Measurements from ENCODE around the gene GPNMB.
"Not testable (repeated sequence)": the region's sequence is repeated elsewhere in the genome, so short reads cannot be mapped to it uniquely, and the experiment has no call there.

The GPNMB gene

DNA sequence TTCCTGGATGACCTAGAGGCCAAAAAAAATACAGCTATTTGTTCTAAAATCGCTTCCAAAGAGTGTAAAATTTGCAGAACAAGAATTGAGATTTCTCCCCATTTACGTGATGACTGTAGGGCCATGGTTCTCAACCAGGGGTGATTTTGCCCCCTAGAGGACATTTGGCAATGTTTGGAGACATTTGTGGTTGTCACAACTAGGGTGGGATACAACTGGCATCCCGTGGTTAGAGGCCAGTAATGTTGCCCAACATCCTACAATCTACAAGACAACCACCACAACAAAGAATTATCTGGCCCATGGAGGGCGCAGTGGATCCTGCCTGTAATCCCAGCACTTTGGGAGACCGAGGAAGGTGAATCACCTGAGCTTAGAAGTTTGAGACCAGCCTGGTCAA lies 29.8 kb downstream of the GPNMB start:
- no peak for DNase-seq

DNA sequence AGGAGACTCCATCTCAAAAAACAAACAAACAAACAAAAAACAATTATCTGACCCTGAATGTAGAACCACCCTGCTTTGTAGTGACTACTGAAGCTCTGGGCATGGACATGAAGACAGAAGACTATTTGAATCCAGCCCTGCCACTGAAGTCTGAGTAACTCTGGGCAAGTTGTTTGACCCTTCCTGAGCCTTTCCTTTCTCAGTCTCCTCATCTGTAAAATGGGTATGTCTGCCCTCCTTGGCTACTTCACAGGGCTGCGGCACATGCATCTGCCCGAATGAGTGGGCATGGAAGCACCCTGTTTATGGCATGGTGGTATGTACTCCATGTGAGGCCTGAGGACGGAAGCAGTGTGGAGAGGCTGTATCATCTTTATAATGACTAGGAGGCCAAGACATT lies 30.4 kb downstream of the GPNMB start:
- no peak for DNase-seq

DNA sequence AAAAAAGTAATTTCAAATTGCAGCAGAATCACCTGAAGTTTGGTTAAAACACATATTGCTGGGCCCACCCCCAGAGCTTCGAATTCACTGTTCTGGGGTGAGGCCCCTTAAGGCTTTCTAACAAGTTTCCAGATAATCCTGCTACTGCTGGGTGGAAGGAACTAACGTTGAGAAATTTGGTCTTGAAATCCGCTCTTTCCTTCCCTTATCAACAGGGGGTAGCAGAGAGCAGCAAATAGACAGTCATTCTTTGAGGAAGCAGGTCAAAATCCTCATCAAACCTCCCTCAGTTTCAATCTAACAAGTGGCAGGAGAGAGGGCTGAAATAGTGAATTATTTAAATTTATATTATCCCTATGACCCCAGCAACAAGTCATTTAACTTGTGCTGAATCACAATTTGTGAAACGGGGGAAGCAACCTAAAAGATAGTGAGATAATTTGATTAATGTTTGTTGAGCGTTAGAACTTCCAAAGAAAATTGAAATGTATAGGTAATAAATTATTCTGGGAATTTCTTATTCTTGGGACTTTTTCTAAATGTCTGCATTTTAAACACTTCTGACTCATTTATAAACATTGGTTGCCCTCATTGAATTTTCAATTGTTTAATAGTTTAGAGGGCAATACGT lies 30.9 kb downstream of the GPNMB start:
- peak; percentile 68 for DNase-seq

DNA sequence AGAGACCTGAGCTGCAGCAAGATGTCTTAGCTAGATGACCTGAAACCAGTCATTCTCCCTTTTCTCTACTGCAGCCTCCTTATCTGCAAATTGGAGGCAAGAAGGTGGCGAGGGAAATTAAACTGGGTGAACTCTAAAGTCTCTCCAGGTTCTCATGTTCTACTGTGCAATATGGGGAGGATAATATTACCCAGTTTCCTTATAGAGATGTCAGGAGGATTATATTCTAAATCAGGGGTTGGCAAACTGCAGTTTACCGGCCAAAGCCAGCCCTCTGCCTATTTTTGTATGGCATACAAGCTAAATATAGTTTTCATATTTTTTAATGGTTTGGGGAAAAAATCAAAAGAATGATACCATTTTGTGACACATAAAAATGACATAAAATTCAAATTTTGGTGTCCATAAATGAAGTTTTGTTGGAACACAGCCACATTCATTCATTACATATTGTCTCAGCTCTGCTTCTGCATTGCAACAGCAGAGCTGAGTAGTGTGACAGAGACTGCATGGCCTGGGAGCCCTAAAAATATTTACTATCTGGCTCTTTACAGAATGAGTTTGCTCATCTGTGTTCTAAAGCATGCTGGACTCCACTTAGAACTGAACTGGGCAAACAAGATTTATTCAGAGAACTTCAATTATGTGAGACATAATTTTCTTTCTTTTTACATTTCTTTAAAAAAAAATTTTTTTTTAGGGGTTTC lies 33.4 kb downstream of the GPNMB start:
- DNase-seq: no peak

DNA sequence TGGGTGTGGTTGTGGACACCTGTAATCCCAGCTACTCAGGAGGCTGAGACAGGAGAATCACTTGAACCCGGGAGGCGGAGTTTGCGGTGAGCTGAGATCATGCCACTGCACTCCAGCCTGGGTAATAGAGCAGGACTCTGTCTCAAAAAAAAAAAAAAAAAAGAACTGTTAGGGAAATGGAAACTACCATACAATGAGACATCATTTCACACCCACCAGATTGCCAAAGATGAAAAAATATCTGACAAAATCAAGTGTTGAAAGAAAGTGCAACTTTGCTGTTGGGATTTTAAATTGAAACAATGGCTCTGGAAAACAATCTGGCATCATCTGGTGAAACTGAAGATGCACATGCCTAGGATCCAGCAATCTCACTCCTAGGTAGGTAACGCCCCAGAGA lies 36.5 kb downstream of the GPNMB start:
- DNase-seq: no peak

DNA sequence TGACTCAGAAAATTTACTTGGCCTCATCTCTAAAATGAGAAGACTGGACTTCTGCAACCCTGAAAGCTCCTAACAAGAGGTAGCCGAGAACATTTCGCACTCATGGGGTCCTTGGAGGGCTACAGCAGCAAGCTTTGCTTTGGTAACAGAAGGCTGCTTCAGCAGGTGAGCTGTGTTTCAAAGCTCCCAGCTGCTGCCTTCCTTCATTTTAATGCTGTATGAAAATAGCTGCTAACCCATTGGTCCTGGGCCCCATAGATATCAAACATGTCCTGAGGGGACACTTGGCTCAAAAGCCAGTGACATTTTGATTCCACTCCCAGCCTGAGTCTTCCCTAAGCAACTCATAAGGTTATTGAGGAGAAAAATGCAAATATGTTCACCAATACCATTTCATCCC lies 38.3 kb downstream of the GPNMB start:
- no peak for DNase-seq

DNA sequence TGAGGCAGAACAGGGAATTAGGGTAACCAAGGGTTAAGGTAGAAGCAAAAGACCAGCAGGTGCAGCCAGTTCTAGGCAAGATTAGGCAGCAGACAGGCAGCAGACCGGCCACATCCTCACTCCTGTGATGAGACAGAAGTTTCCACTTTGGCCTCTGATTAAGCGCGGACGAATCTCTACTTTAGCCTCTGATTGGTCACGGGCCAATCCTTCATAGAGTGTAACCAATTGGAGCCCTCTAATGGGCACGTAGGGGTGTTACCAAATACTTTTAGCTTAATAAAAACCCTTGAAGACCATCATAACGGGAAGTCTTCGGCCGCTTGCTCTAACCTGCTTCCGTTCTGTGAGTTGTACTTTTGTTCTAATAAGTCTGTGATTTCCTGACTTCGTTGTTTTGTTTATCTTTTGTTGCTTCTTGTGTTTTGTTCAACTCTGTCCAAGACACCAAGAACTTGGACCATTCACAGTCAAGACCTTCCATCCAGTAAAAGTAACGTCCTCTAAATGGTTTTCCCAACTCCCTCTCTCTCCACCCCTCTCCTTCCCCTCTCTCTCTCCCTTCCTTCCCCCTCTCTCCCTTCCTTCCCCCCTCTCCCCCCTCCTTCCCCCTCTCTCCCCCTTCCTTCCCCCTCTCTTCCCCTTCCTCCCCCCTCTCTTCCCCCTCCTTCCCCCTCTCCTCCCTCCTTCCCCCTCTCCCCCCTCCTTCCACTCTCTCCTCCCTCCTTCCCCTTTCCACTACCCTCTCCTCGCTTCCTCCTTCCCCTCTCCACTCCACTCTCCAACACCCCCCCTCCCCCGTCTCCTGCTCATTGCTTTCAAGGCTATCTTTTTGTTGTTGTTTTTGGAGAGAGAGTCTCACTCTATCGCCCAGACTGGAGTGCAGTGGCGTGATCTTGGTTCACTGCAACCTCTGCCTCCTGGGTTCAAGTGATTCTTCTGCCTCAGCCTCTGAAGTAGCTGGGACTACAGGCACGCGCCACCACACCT lies 39.4 kb downstream of the GPNMB start:
- DNase-seq: no peak

DNA sequence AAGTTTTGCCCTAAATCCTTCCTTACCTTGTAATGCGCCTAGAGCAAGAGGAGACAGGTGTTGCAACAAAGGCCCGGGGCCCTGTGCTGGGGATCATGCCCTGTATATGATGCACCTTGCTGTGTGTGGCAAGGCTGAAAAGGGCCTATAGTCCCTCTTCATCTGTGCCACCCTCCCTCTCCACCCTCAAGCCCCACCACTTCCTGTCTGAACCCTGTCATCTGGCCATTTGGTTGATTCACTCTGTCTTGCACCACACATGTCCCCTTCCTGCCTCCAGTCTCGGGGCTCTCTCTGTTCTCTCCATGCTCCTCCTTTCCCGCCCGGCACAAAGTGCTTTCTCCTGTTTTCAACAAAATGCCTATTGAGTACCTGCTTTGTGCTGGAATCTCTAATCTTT lies 41.0 kb downstream of the GPNMB start:
- DNase-seq: no peak

DNA sequence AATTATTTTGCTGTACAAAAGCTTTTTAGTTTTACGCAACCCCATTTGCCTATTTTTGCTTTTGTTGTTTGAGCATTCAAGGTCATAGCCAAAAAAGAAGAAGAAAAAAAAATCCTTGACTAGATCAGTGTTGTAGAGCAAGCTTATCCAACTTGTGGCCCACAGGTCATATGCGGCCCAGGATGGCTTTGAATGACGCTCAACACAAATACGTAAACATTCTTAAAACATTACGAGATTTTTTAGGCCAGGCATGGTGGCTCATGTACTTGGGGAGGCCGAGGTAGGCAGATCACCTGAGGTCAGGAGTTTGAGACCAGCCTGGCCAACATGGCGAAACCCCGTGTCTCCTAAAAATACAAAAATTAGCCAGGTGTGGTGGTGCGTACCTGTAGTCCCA lies 44.4 kb downstream of the GPNMB start:
- DNase-seq: no peak

DNA sequence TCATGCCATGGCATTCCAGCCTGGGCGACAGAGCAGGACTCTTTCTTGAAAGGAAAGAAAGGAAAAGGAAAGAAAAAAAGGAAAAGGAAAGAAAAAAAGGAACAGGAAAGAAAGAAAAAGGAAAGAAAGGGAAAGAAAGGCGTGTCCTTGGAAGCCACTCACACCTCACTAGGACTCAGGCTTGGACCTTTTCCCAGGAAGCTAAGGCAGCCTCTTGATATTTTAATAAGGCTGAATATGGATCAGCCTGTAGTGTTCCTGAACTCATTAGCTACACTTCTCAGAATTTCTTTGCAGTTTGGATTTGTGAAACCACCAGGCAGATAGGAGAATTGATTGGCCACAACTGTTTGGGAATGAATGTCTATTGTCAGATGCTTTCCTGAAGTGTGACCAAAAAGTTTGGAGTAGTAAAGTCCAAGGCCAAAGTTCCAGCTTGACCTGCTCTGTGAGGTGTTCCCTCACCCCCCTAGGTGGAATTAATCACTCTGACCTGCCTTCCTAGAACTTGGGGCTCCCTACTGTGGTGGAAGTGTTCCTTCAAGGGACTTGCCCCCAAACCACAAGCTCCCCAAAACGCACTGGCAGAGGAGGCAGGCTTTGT lies 45.5 kb downstream of the GPNMB start:
- DNase-seq: no peak

DNA sequence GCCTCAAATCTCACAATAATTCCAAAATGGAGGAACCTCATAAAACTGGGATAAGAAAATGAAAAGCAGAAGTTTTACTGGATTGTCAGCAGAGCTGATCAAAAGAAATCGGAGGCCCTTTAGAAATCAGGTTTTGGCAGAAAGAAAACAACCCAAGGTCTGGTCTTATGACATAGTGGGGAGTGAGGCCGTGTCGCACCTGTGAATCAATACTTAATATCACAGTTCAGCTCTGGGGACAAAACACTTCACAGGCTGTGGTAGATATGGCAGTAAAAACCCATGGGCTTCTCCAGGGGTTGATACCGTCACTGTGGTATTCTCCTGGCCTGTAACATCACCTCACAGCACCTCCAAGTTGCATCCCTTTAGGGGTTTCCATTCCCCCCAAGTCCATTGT lies 46.0 kb downstream of the GPNMB start:
- no peak for DNase-seq

DNA sequence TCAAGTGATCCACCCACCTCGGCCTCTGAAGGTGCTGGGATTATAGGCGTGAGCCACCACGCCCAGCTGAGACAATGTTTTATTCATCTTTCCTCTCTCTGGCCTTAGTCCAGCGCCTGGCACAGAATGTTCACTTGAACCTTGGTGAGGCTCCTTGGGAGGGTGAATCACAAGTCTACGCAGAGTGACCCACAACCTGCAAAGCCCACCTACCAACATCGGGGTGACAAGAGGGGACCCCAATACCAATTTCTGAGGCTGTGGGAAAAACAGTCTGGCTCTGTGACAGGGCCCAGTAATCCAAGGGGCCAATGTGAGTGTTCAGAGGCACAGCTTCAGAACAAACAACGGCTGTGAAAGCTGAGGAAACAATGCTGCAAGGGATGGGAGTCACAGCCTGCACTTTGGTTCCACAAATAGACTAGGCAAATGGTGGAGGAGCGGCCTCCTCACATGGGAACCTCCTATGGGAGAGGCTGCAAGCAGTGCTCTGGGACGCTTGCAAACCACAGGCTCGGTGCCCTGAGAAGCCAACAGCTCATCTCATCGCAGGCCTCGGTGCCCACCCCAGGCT lies 47.0 kb downstream of the GPNMB start:
- DNase-seq: no peak

DNA sequence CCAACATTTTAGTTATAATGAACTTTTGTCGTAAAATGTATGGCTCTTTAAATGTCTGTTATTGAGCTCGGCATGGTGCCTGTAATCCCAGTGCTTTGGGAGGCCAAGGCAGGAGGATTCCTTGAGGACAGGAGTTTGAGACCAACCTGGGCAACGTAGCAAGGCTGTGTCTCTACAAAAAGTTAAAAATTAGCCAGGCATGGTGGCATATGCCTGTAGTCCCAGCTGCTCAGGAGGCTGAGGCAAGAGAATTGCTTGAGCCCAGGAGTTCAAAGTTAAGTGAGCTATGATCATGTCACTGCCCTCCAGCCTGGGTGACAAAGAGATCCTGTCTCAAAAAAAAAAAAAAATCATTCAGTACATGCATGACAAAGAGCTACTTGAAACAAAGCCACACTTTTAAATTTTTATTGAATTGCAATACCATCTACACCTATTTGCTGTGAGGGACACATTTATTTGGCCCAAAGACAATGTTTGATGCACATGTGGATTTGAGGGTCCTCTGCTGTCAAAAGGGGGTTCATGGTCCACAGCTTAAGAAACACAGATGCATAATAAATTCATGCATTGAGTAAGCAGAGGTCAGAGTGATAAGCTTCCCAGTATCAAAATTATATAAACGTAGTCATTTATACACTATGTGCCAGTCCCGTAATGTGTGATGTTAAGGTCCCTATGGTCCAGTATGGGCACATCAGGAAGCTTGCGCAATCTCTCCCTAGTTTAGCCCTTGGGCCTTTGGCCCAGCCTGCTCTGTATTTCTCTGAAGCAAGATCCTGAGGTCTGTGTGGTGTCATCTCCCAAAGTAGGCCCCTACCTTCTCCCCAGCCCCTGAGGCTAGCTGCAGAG lies 48.2 kb downstream of the GPNMB start:
- DNase-seq: no peak

DNA sequence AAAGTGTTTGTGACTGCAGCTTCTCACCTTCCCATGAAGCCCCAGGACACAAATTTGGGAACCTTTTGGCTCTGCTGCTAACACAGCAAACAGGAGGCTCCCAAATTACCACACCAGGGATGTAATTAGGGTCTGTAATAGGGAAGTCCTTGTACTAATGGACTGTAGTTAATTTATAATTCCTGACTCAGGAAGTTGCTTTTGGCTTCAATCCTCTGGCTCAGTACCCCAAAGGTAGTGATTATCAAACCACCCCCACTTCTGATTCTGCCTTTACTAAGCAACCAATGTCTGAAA lies 48.8 kb downstream of the GPNMB start:
- no peak for DNase-seq

DNA sequence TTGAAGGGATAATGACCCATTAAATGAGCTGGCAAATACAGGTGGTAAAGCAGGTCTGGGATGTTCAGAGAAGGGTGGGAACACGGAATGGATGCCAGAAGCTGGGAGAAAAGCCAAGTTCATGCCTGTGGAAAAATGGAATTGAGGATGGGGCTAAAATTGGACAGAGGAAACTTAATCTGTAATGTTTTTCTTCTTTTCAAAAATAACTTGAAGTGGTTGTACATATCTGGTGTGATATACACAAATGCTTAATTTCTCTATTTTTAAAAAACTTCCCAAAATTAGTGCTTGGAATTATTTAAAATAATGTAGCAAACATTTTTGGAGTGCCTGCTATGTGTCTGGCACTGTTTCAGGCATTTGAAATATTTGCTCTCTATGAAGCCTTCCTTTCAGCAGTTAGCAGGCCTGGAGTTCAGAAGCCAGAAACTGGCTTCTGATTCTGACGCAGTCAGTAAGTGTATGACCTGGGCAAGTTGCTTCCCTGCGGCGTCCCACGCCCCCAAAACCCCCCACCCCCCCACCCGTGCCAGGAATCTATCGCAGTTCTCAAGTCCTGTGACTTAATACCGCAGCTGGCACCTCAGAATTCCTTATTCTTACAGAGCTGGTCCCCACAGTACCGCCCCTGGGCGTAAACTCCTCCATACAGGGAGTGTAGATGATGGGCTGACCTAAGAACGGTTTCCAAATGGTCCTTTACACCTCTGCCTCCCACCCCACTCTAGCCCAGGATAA lies 51.7 kb downstream of the GPNMB start:
- DNase-seq: no peak

DNA sequence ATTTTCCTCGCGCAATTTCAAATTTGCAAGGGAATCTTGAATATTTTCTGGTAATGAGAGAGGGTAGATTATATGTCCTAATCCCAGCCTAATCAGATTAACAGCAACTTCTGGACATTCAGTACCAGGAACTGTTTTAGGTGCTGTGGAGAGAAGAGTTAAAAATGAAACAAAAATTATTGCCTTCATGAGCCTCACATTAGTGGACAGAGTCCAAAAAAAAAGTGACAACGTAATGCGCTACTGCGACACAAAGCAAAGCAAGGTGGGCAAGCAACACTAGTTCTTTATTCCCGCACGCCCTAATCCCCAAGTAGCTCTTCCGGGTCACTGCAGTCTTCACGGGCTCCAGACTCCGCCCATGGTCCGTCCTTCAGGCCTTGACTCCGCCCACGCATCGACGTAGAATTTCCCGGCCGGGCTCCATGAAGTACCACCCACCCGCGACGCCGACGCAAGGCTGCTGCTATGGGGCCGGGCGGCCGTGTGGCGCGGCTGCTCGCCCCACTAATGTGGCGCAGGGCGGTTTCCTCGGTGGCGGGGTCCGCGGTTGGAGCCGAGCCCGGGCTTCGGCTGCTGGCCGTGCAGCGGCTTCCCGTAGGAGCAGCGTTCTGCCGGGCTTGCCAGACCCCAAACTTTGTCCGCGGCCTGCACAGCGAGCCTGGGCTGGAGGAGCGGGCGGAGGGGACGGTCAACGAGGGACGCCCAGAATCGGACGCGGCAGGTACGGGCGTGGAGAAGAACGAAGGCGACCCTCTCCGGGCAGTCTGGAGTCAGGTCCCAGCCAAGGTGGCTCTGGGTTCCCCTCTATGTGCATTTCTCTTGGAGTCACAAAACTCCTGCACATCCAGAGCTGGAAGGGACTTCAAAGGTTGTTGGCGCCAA lies 52.6 kb downstream of the GPNMB start, which contains the start of gene MALSU1:
TSS of gene MALSU1 (plus strand) at position 455 of the 885 bp plus-strand sequence. CDS start at position 469, 14 bp downstream.
- peak; percentile 96 for DNase-seq

DNA sequence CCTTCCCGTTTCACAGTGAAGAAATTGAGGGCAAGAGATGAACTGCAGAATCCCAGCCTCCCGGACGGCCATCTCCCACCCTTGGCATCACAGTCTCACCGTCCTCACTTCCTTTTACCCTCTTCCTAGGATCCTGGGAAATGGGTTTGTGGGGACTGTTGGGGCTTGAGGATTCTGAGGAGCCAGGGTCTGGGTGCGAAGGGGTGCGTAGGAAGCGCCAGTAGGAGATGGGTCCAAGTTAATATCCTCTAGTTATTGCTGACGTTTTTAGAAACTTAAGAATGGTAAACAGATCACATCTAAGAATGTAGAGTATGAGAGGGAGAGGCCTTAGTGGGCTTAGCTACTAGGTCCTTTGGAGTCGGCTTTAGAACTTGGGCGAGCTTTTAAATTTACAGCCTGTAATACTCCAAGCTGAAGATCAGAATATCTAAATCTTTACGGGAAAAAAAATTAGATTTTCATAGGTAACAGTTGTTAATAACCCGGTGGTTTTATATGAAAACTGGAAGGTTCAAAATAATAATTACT lies 53.3 kb downstream of the GPNMB start:
- DNase-seq: no peak

DNA sequence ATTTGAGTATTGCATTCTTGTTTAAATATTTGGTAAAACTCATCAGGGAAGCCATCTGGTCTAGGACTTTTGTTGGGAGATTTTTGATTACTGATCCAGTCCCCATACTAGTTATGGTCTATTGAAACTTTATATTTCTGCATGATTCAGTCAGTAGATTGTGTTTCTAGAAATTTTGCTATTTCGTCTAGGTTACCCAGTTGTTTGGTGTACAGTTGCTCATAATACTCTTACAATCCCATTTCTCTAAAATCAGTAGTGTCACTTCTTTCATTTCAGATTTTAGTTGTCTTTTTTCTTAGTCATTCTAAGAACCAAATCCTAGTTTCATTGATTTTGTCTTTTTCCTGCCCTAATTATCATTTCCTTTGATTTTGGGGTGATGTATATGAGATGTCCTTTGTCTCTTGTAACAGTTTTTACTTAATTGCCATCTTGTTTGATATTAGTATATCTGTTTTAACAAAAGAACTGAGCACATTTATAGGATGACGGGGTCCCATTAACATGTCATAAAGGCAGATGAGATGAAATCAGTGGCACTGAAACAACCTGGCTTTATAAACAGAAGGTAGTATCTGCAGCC lies 60.5 kb downstream of the GPNMB start:
- DNase-seq: no peak

DNA sequence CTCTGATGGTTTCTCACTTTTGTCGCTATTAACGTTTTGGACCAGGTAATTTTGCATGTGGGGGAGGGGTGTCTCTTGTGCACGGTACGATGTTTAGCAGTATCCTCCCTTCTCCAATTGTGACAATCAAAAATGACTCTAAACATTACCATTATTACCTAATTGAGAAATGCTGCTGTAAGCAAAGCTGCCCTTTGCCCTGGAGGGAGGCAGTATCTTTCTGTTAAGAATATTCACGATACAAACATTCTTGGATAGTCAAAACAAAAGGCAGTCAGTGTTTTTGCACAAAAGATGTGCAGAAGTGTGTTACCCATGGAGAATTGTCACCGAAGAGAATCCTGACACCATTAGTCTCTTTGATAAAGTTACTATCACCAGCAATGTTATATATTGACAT lies 62.2 kb downstream of the GPNMB start:
- DNase-seq: no peak

DNA sequence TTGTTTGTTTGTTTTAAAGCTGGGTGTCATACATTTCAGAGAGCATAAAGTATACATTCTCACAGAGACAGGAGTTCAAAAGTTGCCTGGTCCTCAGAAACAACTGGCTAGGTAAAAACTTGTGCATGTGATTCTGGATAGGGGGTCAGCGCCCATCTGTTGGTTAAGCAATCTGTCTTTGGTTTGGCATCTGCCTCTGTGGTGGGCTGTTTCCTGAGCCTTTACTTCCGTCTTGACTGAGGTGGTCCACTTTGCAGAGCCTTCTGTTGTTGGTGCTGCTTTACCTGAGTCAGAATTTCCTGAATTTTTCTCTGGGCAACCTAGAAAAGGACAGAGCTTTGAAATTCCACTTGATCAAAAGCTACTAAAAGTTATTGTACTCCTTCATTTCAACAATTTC lies 65.6 kb downstream of the GPNMB start:
- DNase-seq: not testable (repeated sequence)
